Natural killer cell treated with Interleukin-12 subunit alpha and Interleukin-12 subunit beta and Interleukin-15 and Interleukin-18, amount 100 ng/mL, for 72 hours (primary cell): Measurements from ENCODE around the gene RSPO3. TPM values are rescaled to one million over a fixed set of nuclear protein-coding genes. Genes with fewer than 3 reads are reported as not detected.

Experiments used
- ATAC-seq, 2 donors: fragments of 150-1000 bp; cut with Tn5 transposase in 1 of 2; sonication (Bioruptor Pico), chemical (Tn5 transposase) in 1 of 2; 2 replicates each; pipeline ENCODE4 v1.10.0; 2021
- DNase-seq: peaks from one replicate; pipeline ENCODE4 v3.0.0; 2022; ENCODE audit warnings: low spot score
- H3K27ac Mint-ChIP-seq, 2 donors: 1 replicate in 1 of 2; 2 replicates in 1 of 2; pipeline ENCODE4 v1.8.0; 2022; ENCODE audit warnings: mixed read lengths in 2 of 2, mild to moderate bottlenecking in 1 of 2, moderate library complexity in 1 of 2
- H3K27me3 Mint-ChIP-seq, 2 donors: 1 replicate in 1 of 2; 2 replicates in 1 of 2; pipeline ENCODE4 v1.8.0; 2022; ENCODE audit warnings: mixed read lengths in 2 of 2
- H3K36me3 Mint-ChIP-seq: one replicate; pipeline ENCODE4 v1.8.0; 2022; ENCODE audit warnings: mixed read lengths
- H3K4me1 Mint-ChIP-seq, 2 donors: 1 replicate in 1 of 2; 2 replicates in 1 of 2; pipeline ENCODE4 v1.8.0; 2022; ENCODE audit warnings: low read depth in 2 of 2, mixed read lengths in 2 of 2, mild to moderate bottlenecking in 1 of 2
- H3K4me3 Mint-ChIP-seq: one replicate; pipeline ENCODE4 v1.8.0; 2022; ENCODE audit warnings: mixed read lengths
- H3K9me3 Mint-ChIP-seq: 2 replicates; pipeline ENCODE4 v1.8.0; 2022; ENCODE audit warnings: mixed read lengths
- total RNA-seq, 2 donors: library from RNA; stranded (reverse); gene quantifications; one replicate each; pipeline ENCODE4 v1.2.3, GENCODE V29; 2022

Gene RSPO3
- total RNA-seq, 2 donors from 2014 or later: not detected

DNA sequence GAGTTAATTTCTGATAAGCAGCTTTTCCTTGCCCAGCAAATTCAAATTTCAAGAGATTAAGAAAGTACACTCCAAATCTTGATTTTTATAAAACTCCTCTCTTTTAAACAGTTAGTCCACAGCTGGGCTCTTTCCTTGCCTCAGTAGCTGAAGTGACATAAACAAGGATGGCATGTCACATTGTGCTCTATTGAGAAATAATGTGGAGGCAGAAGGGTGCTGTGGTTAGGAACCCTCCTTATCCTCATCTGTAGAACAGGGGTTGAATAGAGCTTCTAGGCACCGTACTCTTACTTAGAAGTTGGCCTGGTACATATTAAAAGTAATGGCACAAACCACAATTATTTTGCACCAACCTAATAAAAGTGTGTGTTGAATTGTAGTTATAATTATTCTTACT, 70.3 kb downstream of the RSPO3 start:
- no peak overlapping the region for H3K27ac Mint-ChIP-seq
- H3K36me3 Mint-ChIP-seq: no peaks in the 10 kb centered on the region
- no peak for DNase-seq
- no peaks in the 10 kb centered on the region for H3K4me1 Mint-ChIP-seq
- H3K27me3 Mint-ChIP-seq: peaks cover 0 to 2% of the 10 kb centered on the region in 2 donors
- no peaks in the 10 kb centered on the region for H3K9me3 Mint-ChIP-seq
- ATAC-seq: no peak
- H3K4me3 Mint-ChIP-seq: no peak overlapping the region

GRCh38 chr6:127190552-127190951, 72.1 kb downstream of the RSPO3 start:
- Mint-ChIP-seq H3K4me3 (no peak overlapping the region), H3K27me3 (peaks cover 0 to 1% of the 10 kb centered on the region in 2 donors), H3K9me3 (no peaks in the 10 kb centered on the region), H3K36me3 (no peaks in the 10 kb centered on the region), H3K4me1 (no peaks in the 10 kb centered on the region), H3K27ac (no peak overlapping the region)
- no peak for DNase-seq
- ATAC-seq: no peak

DNA sequence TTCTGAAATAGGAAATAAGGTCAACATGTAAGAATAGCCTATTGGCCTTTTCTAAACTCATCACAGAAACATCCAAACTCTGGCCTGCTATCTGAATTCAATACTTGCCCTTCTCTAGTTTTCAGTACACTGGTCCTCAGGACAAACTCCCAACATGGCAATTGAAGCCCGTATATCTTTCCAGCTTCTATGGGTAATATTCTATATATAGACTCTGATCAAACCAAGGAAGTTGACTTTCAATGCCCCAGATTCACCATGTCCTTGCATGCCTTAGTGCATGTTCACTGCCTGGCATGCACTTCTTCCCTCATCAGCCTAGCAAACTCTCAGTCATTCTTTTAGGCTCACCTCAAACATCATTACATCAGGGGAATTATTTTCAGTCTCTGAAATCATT, 73.2 kb downstream of the RSPO3 start:
- Mint-ChIP-seq H3K36me3 (no peaks in the 10 kb centered on the region), H3K4me1 (no peaks in the 10 kb centered on the region), H3K27me3 (peaks cover 0 to 2% of the 10 kb centered on the region in 2 donors), H3K9me3 (no peaks in the 10 kb centered on the region), H3K4me3 (no peak overlapping the region), H3K27ac (no peak overlapping the region)
- ATAC-seq: no peak
- no peak for DNase-seq

- no peak overlapping the region for H3K27ac Mint-ChIP-seq
- H3K4me3 Mint-ChIP-seq: no peak overlapping the region
- ATAC-seq: no peak
- no peak for DNase-seq
- H3K27me3 Mint-ChIP-seq: peaks cover 2 to 6% of the 10 kb centered on the region in 2 donors
- no peaks in the 10 kb centered on the region for H3K9me3 Mint-ChIP-seq
- no peaks in the 10 kb centered on the region for H3K36me3 Mint-ChIP-seq
- H3K4me1 Mint-ChIP-seq: no peaks in the 10 kb centered on the region
Measured at GRCh38 chr6:127192911-127193541, 74.6 kb downstream of the RSPO3 start.

- H3K27me3 Mint-ChIP-seq: peaks cover 4 to 13% of the 10 kb centered on the region in 2 donors
- no peak for DNase-seq
- H3K4me1 Mint-ChIP-seq: no peaks in the 10 kb centered on the region
- no peaks in the 10 kb centered on the region for H3K9me3 Mint-ChIP-seq
- H3K36me3 Mint-ChIP-seq: no peaks in the 10 kb centered on the region
- no peak overlapping the region for H3K27ac Mint-ChIP-seq
- ATAC-seq: no peak
- no peak overlapping the region for H3K4me3 Mint-ChIP-seq
Measured at GRCh38 chr6:127195833-127196232, 77.4 kb downstream of the RSPO3 start.

GRCh38 chr6:127198549-127198948, 80.1 kb downstream of the RSPO3 start:
- ATAC-seq: no peak
- no peak overlapping the region for H3K27ac Mint-ChIP-seq

GRCh38 chr6:127199470-127199869, 81.0 kb downstream of the RSPO3 start:
- peaks cover 4 to 18% of the 10 kb centered on the region in 2 donors for H3K27me3 Mint-ChIP-seq
- H3K9me3 Mint-ChIP-seq: no peaks in the 10 kb centered on the region
- no peaks in the 10 kb centered on the region for H3K36me3 Mint-ChIP-seq
- DNase-seq (no peak), ATAC-seq (no peak)
- no peaks in the 10 kb centered on the region for H3K4me1 Mint-ChIP-seq
- H3K27ac Mint-ChIP-seq: no peak overlapping the region
- H3K4me3 Mint-ChIP-seq: no peak overlapping the region

More at GRCh38 chr6:127198549-127198948, 80.1 kb downstream of the RSPO3 start:
- H3K27me3 Mint-ChIP-seq: peaks cover 4 to 14% of the 10 kb centered on the region in 2 donors
- H3K4me3 Mint-ChIP-seq: no peak overlapping the region
- H3K4me1 Mint-ChIP-seq: no peaks in the 10 kb centered on the region
- H3K9me3 Mint-ChIP-seq: no peaks in the 10 kb centered on the region
- H3K36me3 Mint-ChIP-seq: no peaks in the 10 kb centered on the region
- no peak for DNase-seq

DNA sequence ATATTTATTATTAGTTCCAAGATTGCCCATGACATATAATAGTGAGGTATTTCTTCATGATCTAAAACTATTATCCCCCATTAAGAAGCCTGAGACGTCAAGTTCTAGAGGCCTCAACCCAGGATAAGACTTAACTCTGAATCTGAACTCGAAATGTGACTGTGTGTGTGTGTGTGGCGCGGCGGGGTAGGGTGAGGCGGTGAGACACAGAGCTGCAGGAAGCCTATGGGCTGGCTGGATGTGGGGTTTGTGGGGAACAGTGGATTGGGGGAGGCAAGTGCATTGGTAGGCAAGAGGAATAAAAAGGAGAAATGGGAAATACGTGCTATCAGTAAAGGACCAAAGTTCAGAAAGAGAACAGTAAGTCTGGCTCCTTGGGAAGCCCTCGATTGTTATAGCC, 81.6 kb downstream of the RSPO3 start:
- peaks cover 4 to 25% of the 10 kb centered on the region in 2 donors for H3K27me3 Mint-ChIP-seq
- no peak overlapping the region for H3K4me3 Mint-ChIP-seq
- H3K9me3 Mint-ChIP-seq: no peaks in the 10 kb centered on the region
- no peak for ATAC-seq
- H3K27ac Mint-ChIP-seq: no peak overlapping the region
- DNase-seq: no peak
- H3K36me3 Mint-ChIP-seq: no peaks in the 10 kb centered on the region
- H3K4me1 Mint-ChIP-seq: no peaks in the 10 kb centered on the region

GRCh38 chr6:127201321-127201720, 82.8 kb downstream of the RSPO3 start:
- Mint-ChIP-seq H3K36me3 (no peaks in the 10 kb centered on the region), H3K4me3 (no peak overlapping the region), H3K4me1 (no peaks in the 10 kb centered on the region), H3K9me3 (no peaks in the 10 kb centered on the region), H3K27ac (no peak overlapping the region), H3K27me3 (peaks cover 2 to 25% of the 10 kb centered on the region in 2 donors)
- no peak for DNase-seq
- no peak for ATAC-seq

DNA sequence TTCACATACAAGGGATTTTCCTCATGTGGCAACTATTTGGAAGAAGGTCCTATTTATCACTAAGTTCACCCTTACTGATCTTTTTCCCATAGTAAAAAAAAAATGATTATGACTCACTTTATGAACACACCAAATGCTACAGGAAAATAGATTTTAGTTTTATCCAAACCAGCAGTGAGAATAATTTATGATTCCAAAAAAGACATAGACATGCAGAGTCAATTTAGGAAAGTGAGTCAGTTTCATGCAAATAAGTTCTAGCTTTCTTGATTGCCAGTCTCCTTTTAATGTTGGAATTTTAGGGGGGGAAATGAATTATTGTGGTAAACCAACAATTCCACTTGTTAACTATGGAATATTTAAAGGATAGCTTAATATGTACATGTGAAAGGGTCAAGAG, 84.2 kb downstream of the RSPO3 start:
- H3K27ac Mint-ChIP-seq: no peak overlapping the region
- peaks cover 6 to 26% of the 10 kb centered on the region in 2 donors for H3K27me3 Mint-ChIP-seq
- no peak overlapping the region for H3K4me3 Mint-ChIP-seq
- ATAC-seq (no peak), DNase-seq (no peak)
- no peaks in the 10 kb centered on the region for H3K4me1 Mint-ChIP-seq
- no peaks in the 10 kb centered on the region for H3K36me3 Mint-ChIP-seq
- no peaks in the 10 kb centered on the region for H3K9me3 Mint-ChIP-seq

DNA sequence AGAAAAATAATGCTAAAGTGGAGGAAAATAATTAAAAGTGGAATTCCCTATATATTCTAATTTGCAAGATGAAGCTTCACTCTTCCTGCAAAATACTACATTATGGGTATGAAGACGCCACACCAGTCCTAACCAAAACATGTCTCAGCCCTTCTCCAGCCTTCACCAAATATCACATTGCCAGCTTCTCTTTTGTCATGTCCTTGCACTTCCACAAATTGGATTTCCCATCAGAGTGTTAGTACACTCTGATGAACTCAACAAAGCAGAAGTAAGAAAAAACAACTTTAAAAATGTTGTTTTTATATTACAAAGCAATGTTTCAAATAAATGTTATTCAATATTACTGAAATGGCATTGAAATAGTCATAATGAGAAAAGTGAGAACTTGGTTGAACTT, 85.8 kb downstream of the RSPO3 start:
- ATAC-seq: no peak
- Mint-ChIP-seq H3K4me3 (no peak overlapping the region), H3K36me3 (no peaks in the 10 kb centered on the region), H3K4me1 (no peaks in the 10 kb centered on the region), H3K9me3 (no peaks in the 10 kb centered on the region), H3K27me3 (peaks cover 19 to 38% of the 10 kb centered on the region in 2 donors), H3K27ac (no peak overlapping the region)
- DNase-seq: no peak

DNA sequence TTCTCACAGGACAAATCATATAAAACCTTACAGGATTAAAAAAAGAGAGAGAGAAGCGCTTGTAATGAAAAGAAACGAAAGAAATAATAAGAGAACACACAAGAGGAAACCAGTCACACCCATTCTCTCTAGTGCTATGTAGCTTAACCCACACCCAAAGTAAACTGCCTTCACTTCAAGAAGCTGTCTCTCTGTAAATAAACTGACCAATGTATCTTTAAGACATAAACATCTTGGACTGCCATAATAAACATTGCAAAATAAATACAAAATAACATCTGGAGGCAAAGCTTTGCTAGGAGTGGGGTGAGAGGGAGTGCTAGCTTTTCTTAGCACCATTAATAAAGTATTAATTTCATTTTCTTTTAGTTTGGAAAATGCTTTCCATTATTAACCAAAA, 86.6 kb downstream of the RSPO3 start:
- Mint-ChIP-seq H3K4me1 (no peaks in the 10 kb centered on the region), H3K36me3 (no peaks in the 10 kb centered on the region), H3K9me3 (no peaks in the 10 kb centered on the region), H3K4me3 (no peak overlapping the region), H3K27ac (no peak overlapping the region), H3K27me3 (peaks cover 19 to 38% of the 10 kb centered on the region in 2 donors)
- DNase-seq (no peak), ATAC-seq (no peak)

- H3K27me3 Mint-ChIP-seq: peaks cover 19 to 30% of the 10 kb centered on the region in 2 donors
- H3K4me3 Mint-ChIP-seq: no peak overlapping the region
- H3K27ac Mint-ChIP-seq: no peak overlapping the region
- ATAC-seq (no peak), DNase-seq (no peak)
- no peaks in the 10 kb centered on the region for H3K9me3 Mint-ChIP-seq
- no peaks in the 10 kb centered on the region for H3K36me3 Mint-ChIP-seq
- no peaks in the 10 kb centered on the region for H3K4me1 Mint-ChIP-seq
Measured at GRCh38 chr6:127206531-127207095, 88.1 kb downstream of the RSPO3 start.

GRCh38 chr6:127207591-127208120, 89.2 kb downstream of the RSPO3 start:
- DNase-seq (no peak), ATAC-seq (no peak)
- H3K4me1 Mint-ChIP-seq: no peaks in the 10 kb centered on the region
- H3K9me3 Mint-ChIP-seq: no peaks in the 10 kb centered on the region
- H3K4me3 Mint-ChIP-seq: no peak overlapping the region
- peaks cover 23 to 38% of the 10 kb centered on the region in 2 donors for H3K27me3 Mint-ChIP-seq
- H3K36me3 Mint-ChIP-seq: no peaks in the 10 kb centered on the region
- H3K27ac Mint-ChIP-seq: no peak overlapping the region
